Right atrium auricular region (tissue), 2 donors: ENCODE measurements around the gene GRAMD4. TPM values are rescaled to one million over a fixed set of nuclear protein-coding genes. Genes with fewer than 3 reads are reported as not detected.
A peak's percentile ranks its signal among the peaks of the same experiment; 100 is the strongest.

Source experiments
- DNase-seq: peaks from one replicate; pipeline ENCODE4 v3.0.0-alpha.2; 2019; ENCODE audit warnings: low spot score
- H3K27ac ChIP-seq, 2 donors: fragments of 200-600 bp; sonication (generic); 1 replicate in 1 of 2; 2 replicates in 1 of 2; pipeline ENCODE4 v1.5.1; 2016 to 2019
- H3K27me3 ChIP-seq, 2 donors: fragments of 200-600 bp; sonication (generic); one replicate each; pipeline versions ENCODE4 v1.5.1 to v1.6.0; 2017 to 2019
- H3K36me3 ChIP-seq: fragments of 200-600 bp; sonication (generic); one replicate; pipeline ENCODE4 v1.5.1; 2016
- H3K4me1 ChIP-seq, 2 donors: fragments of 200-600 bp; sonication (generic); one replicate each; pipeline versions ENCODE4 v1.5.1 to v1.6.0; 2017 to 2019
- H3K4me3 ChIP-seq, 2 donors: fragments of 200-600 bp; sonication (generic); 1 replicate in 1 of 2; 2 replicates in 1 of 2; pipeline ENCODE4 v1.5.1; 2017 to 2019; ENCODE audit warnings: mild to moderate bottlenecking in 1 of 2, moderate library complexity in 1 of 2
- H3K9me3 ChIP-seq, 2 donors: fragments of 200-600 bp; sonication (generic); one replicate each; pipeline ENCODE4 v1.5.1; 2019
- total RNA-seq, 2 donors: library from RNA; depleted of rRNA; stranded (reverse); fragments of >200 nt; gene quantifications; one replicate each; pipeline ENCODE4 v1.1.0, GENCODE V29; 2016
- TF ChIP-seq, protein P1 (sequence below), 2 donors: fragments of 200-600 bp; sonication (generic); IDR thresholded peaks; one replicate each; pipeline ENCODE4 v1.5.1; 2019; ENCODE audit warnings: antibody characterized with exemption in 2 of 2

The GRAMD4 gene
- total RNA-seq, 2 donors from 2014 or later: 29.1 to 31.6 TPM

DNA sequence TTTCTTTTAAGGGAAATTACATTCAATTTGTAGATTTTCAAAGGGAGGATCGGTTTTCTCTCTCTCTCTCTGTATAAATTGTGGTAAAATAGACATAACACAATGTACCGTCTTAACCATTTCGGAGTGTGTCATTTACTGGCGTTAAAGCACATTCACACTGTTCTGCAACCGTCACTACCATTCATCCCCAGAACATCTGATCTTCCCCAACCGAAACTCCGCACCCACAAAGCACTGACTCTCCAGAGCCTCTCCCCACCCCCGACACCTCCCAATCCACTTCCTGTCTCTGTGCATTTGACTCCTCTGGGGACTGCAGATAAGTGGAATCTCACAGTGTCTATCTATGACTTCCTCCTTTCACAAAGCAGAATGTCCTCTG, 15.9 kb upstream of the GRAMD4 start:
- no peak for DNase-seq
- no peak overlapping the region for H3K4me3 ChIP-seq
- no peaks in the 10 kb centered on the region for H3K36me3 ChIP-seq
- peaks cover 0 to 39% of the 10 kb centered on the region in 2 donors for H3K4me1 ChIP-seq
- peak overlapping the region; percentile 77 to 81 for H3K27ac ChIP-seq
- TF ChIP-seq, protein P1, sequence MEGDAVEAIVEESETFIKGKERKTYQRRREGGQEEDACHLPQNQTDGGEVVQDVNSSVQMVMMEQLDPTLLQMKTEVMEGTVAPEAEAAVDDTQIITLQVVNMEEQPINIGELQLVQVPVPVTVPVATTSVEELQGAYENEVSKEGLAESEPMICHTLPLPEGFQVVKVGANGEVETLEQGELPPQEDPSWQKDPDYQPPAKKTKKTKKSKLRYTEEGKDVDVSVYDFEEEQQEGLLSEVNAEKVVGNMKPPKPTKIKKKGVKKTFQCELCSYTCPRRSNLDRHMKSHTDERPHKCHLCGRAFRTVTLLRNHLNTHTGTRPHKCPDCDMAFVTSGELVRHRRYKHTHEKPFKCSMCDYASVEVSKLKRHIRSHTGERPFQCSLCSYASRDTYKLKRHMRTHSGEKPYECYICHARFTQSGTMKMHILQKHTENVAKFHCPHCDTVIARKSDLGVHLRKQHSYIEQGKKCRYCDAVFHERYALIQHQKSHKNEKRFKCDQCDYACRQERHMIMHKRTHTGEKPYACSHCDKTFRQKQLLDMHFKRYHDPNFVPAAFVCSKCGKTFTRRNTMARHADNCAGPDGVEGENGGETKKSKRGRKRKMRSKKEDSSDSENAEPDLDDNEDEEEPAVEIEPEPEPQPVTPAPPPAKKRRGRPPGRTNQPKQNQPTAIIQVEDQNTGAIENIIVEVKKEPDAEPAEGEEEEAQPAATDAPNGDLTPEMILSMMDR (IDR thresholded peaks at IDR 0.05): no peak
- no peaks in the 10 kb centered on the region for H3K9me3 ChIP-seq
- no peaks in the 10 kb centered on the region for H3K27me3 ChIP-seq

DNA sequence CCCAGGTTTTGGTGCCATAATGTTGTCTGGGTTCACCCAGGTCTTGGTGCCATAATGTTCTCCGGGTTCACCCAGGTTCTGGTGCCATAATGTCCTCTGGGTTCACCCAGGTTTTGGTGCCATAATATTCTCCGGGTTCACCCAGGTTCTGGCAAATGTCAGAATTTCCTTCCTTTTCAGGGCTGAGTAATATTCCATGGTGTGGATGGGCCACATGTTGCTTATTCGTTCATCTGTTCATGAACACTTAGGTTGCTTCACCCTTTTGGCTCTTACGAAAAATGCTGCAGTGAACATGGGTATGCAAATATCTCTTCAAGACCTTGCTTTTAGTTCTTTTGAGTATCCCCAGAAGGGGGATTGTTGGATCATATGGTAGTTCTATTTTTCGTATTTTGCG, 15.1 kb upstream of the GRAMD4 start:
- Histone ChIP-seq H3K4me3 (no peak overlapping the region), H3K27ac (no peak overlapping the region), H3K27me3 (no peaks in the 10 kb centered on the region), H3K4me1 (peaks cover 0 to 39% of the 10 kb centered on the region in 2 donors), H3K9me3 (no peaks in the 10 kb centered on the region), H3K36me3 (no peaks in the 10 kb centered on the region)
- TF ChIP-seq, protein P1 (IDR thresholded peaks at IDR 0.05): no peak
- DNase-seq: no peak

DNA sequence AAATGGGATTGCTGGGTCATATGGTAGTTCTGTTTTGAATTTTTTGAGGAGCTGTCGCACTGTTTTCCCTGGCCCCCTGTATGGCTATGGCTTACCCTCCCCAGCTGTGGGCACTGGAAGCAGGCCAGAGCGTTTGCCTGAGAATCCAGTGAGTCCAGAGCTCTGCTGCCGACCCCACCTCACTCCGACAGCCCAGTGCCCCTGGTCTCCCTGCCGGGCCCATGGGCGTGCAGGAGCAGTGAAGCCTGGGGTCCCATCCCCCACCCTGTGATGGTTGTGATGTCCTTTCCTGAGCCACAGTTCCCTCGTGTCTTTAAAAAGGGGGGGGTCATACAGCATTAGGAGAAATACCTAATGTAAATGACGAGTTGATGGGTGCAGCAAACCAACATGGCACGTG, 13.3 kb upstream of the GRAMD4 start:
- peak overlapping the region in 1 of 2 donors; percentile 44 for H3K27ac ChIP-seq
- H3K4me1 ChIP-seq: peaks cover 0 to 24% of the 10 kb centered on the region in 2 donors
- TF ChIP-seq, protein P1 (IDR thresholded peaks at IDR 0.05): no peak
- no peaks in the 10 kb centered on the region for H3K9me3 ChIP-seq
- no peak for DNase-seq
- H3K4me3 ChIP-seq: no peak overlapping the region
- no peaks in the 10 kb centered on the region for H3K36me3 ChIP-seq
- no peaks in the 10 kb centered on the region for H3K27me3 ChIP-seq

DNA sequence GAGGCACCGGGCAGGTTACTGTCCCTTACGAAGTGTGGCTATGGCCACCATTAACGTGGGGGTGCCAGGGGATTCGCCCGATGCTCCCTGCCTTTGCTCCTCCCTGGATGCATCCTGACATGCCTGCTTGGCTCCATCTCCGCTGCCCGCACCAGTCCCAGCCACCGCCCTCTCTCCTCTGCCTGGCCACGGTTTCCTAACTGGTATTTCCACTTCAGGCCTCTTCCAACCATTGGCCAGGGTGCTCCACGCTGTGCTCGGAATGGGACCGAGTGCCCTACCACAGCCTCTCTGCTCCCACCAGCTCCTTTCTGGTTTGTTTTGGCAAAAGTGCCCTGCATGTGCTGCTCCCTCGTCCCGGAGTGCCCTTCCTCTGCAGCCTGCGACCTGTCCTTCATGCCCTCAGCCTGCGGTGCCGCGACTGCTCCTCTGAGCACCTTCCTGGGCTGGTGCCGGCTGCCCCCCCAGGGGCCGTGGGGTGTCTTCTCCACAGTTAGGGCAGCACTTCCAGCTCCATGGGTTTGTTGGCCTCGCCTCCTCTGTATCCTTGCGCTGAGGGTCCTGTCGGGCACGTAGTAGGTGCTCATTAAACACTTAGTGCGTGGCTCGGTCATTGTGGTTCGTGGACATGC, 12.6 kb upstream of the GRAMD4 start:
- H3K27ac ChIP-seq: peak overlapping the region in 1 of 2 donors; percentile 44
- H3K4me1 ChIP-seq: peaks cover 0 to 31% of the 10 kb centered on the region in 2 donors
- H3K9me3 ChIP-seq: no peaks in the 10 kb centered on the region
- H3K36me3 ChIP-seq: no peaks in the 10 kb centered on the region
- H3K27me3 ChIP-seq: no peaks in the 10 kb centered on the region
- no peak for DNase-seq
- TF ChIP-seq, protein P1 (IDR thresholded peaks at IDR 0.05): no peak
- no peak overlapping the region for H3K4me3 ChIP-seq

DNA sequence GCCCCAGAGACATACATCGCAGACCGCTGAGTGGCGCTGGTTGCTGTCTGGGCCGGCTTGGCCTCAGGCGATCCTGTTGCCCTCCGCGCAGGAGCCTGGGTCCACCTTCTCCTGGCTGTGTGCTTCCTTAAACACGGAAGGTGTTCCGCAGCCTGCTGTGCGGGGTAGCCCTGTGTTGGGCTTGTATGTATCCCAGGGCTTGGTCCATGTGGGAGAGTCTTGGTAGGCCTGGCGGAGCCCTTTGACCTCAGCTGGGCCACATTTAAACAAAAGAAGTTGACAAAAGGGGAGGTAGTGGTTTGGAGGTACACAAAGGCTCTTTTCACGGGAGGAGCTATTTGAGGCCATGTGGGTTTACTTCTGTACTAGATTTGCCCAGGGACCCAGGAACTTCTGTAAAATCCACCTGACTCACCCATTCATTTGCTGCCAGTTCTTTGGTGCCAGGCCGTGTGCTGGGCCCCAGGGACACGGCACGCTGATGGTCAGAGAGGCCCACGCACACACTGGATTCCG, 11.0 kb upstream of the GRAMD4 start:
- TF ChIP-seq, protein P1 (IDR thresholded peaks at IDR 0.05): no peak
- no peak overlapping the region for H3K4me3 ChIP-seq
- H3K36me3 ChIP-seq: no peaks in the 10 kb centered on the region
- H3K4me1 ChIP-seq: peaks cover 0 to 39% of the 10 kb centered on the region in 2 donors
- H3K9me3 ChIP-seq: no peaks in the 10 kb centered on the region
- H3K27ac ChIP-seq: peak overlapping the region in 1 of 2 donors; percentile 72
- H3K27me3 ChIP-seq: no peaks in the 10 kb centered on the region
- no peak for DNase-seq
